Activated naive CD4-positive, alpha-beta T cell treated with anti-CD3 and anti-CD28 coated beads for 36 hours (primary cell): ENCODE data around the gene MCMBP. TPM values are rescaled to one million over a fixed set of nuclear protein-coding genes. Genes with fewer than 3 reads are reported as not detected.

Experiments
- CTCF ChIA-PET: fragments of 350-600 bp; sonication (Branson Sonifier 250); formaldehyde crosslinking; loops from one replicate; lab custom pipeline; 2021; ENCODE audit warnings: antibody characterized with exemption; lab: Charles Lee
- DNase-seq: peaks from one replicate; pipeline ENCODE4 v3.0.0-alpha.2; 2020
- H3K27ac Mint-ChIP-seq: one replicate; pipeline ENCODE4 v1.8.0; 2021; ENCODE audit warnings: mild to moderate bottlenecking, mixed read lengths
- H3K27me3 Mint-ChIP-seq: one replicate; pipeline ENCODE4 v1.8.0; 2021; ENCODE audit warnings: low read depth, mixed read lengths
- H3K36me3 Mint-ChIP-seq: one replicate; pipeline ENCODE4 v1.8.0; 2021; ENCODE audit warnings: low read depth, mixed read lengths
- H3K4me1 Mint-ChIP-seq: one replicate; pipeline ENCODE4 v1.8.0; 2021; ENCODE audit warnings: low read depth, mixed read lengths
- H3K4me3 Mint-ChIP-seq: one replicate; pipeline ENCODE4 v1.8.0; 2021; ENCODE audit warnings: mild to moderate bottlenecking, moderate library complexity, mixed read lengths
- H3K9me3 Mint-ChIP-seq: one replicate; pipeline ENCODE4 v1.8.0; 2021; ENCODE audit warnings: mixed read lengths
- intact Hi-C: fragments of 100-400 bp; cut with micrococcal nuclease; formaldehyde crosslinking; loops from one replicate; pipeline ENCODE4 v1.15.1; 2023
- total RNA-seq, 2 experiments: library from RNA; stranded (reverse); gene quantifications; one replicate each; pipeline ENCODE4 v1.2.3, GENCODE V29; 2021

MCMBP gene
- total RNA-seq, 2 experiments from 2014 or later, result 76.9 to 77.7 TPM

DNA sequence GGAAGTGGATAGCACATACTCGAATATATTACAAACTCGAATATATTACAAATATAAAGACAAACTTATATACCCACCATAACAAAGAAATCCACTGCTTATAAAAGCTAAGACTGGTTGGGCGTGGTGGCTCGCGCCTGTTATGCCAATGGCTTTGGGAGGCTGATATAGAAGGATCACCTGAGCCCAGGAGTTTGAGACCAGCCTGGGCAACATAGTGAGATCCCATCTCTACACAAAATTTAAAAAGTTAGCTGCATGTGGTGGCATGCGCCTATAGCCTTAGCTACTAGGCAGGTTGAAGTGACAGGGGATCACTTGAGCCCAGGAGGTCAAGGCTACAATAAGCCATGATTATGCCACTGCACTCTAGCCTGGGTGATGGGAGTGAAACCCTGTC lies 20.4 kb downstream of the MCMBP start:
- CTCF ChIA-PET, result no interaction called here
- Mint-ChIP-seq H3K27me3 (no peaks in the 10 kb centered on the region), H3K4me1 (no peaks in the 10 kb centered on the region), H3K27ac (no peak overlapping the region), H3K36me3 (peaks cover 34% of the 10 kb centered on the region), H3K4me3 (no peak overlapping the region), H3K9me3 (no peaks in the 10 kb centered on the region)
- intact Hi-C loops, result loop anchor here (10.0 kb wide), 2 partner anchors 483 to 657 kb away; no protein-coding TSS in a partner anchor
- no peak for DNase-seq

DNA sequence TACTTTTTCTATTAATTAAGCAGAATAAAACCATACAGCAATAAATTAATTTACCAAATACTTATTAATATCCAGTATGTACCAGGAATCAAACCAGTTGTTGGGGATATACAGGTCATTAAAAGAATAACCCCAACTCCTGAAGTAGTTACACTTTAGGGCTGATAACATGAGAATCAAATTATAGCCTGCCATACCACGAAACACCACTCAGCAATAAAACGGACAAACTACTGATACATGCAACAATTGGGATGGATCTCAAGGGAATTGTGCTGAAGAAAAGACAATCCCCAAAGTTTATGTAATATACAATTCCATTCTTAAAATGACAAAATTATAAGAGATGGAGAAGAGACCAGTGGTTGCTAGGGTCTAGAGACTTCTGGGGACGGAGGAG lies 22.7 kb downstream of the MCMBP start:
- Mint-ChIP-seq H3K27me3 (no peaks in the 10 kb centered on the region), H3K36me3 (peaks cover 37% of the 10 kb centered on the region), H3K27ac (no peak overlapping the region), H3K9me3 (no peaks in the 10 kb centered on the region), H3K4me3 (no peak overlapping the region), H3K4me1 (peaks cover 2% of the 10 kb centered on the region)
- intact Hi-C loops, result loop anchor here (10.0 kb wide), 2 partner anchors 485 to 655 kb away; no protein-coding TSS in a partner anchor
- no peak for DNase-seq
- CTCF ChIA-PET, result interaction anchor here (0.8 to 1.5 kb wide), 2 partner anchors 8 to 10 kb away, joined by 3 to 6 read pairs; no protein-coding TSS in a partner anchor

DNA sequence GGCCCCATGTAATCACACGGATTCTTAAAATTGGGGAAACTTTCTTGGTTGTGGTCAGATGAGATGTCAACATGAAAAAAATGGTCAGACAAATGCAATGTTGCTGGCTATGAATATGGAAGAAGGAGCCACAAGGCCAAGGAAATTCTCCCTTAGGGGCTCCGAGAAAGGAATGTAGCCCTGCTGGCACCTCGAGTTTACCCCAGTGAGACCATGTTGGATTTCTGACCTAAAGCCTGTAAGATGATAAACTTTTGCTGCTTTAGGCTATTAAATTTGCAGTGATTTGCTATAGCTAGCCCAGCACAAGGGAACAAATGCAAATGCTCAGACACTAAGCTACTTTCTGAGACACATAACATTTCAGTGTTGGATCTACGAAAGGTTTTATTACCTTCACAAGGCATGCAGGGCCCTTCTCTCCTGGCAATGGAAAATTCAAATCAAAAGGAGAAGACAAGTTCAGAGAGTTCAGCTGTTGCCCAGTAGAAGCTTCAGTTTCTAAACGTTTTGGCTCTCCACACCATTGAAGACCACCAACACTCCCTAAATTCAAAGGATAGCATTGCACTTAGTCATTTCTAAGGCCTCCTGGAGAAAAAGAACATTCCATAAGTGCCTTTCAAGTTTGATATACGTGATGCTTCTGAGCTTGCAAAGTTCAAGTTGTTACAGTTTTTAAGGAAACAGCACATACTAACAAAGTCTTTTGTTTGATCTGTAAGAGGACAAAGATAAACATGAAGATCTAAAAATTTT lies 23.4 kb downstream of the MCMBP start:
- intact Hi-C loops, result no loop called here
- no peaks in the 10 kb centered on the region for H3K9me3 Mint-ChIP-seq
- peaks cover 42% of the 10 kb centered on the region for H3K36me3 Mint-ChIP-seq
- no peak overlapping the region for H3K27ac Mint-ChIP-seq
- no peaks in the 10 kb centered on the region for H3K27me3 Mint-ChIP-seq
- DNase-seq, result no peak
- CTCF ChIA-PET, result interaction anchor here (0.8 to 1.5 kb wide), 2 partner anchors 9 to 10 kb away, joined by 3 to 6 read pairs; no protein-coding TSS in a partner anchor
- H3K4me1 Mint-ChIP-seq, result peaks cover 2% of the 10 kb centered on the region
- H3K4me3 Mint-ChIP-seq, result no peak overlapping the region

DNA sequence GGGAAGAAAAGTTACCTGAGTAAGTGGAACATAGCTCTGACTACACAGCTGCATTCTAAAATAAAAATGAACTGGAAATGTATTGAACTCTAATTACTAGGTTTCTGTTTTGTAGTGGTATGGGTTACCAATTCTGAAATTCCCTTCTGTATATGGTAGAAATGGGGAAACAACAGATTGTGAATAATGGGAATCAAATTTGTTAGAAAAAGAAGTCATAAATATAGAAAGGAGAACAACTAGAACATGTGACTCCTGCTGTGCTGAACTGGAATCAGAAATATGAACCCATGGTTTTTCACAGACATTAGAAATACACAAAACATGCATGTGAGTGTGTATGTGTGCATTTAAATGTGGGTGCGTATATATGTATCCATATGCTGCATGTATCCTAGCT lies 27.0 kb downstream of the MCMBP start:
- intact Hi-C loops, result no loop called here
- Mint-ChIP-seq H3K4me3 (no peak overlapping the region), H3K27ac (no peak overlapping the region), H3K36me3 (peaks cover 50% of the 10 kb centered on the region), H3K9me3 (no peaks in the 10 kb centered on the region), H3K4me1 (peaks cover 2% of the 10 kb centered on the region), H3K27me3 (no peaks in the 10 kb centered on the region)
- CTCF ChIA-PET, result interaction anchor here (1.2 to 1.3 kb wide), 2 partner anchors 13 to 95 kb away, joined by 3 read pairs; no protein-coding TSS in a partner anchor
- no peak for DNase-seq

DNA sequence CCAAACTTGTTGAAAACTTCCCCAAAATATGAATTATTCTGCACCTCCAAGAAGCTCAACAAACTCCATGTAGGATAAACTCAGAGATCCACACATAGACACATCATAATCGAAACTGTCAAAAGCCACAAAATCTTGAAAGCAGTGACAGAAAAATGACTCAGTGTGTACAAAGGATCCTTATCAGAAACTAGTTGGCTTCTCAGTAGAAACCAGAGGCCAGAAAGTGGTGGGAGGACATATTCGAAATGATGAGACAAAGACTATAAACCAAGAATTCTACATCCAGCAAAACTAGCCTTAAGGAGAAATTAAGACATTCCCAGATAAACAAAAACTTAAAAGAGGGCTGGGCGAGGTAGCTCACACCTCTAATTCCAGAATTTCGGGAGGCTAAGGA lies 38.5 kb downstream of the MCMBP start:
- CTCF ChIA-PET, result interaction anchor here (0.6 to 1.3 kb wide), 2 partner anchors 26 to 148 kb away, joined by 4 to 6 read pairs; no protein-coding TSS in a partner anchor
- peak; percentile 18 for DNase-seq
- Mint-ChIP-seq H3K27me3 (no peaks in the 10 kb centered on the region), H3K36me3 (peaks cover 57% of the 10 kb centered on the region), H3K4me3 (no peak overlapping the region), H3K4me1 (peaks cover 23% of the 10 kb centered on the region), H3K27ac (peak overlapping the region; percentile 46), H3K9me3 (peaks cover 3% of the 10 kb centered on the region)
- intact Hi-C loops, result loop anchor here (1.0 kb wide), 1 partner anchor 148 kb away; no protein-coding TSS in a partner anchor

DNA sequence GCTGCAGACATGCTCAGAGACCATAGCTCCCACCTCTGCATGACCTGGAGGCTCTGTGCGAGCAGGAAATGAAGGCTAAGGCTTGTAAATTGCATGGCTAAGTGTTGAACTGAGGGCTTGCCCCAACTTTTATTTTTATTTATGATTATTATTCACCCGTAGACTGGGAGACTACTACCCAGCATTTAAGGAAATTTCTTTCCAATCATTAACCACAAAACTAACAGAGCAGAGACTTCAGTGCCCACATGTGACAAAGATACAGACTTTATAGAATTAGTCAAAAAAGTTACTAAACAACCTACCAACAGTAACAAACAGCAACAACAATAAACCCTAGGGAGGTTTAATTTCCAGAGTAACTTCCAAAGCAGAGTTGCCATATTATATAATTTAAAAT lies 39.7 kb downstream of the MCMBP start:
- H3K36me3 Mint-ChIP-seq, result peaks cover 58% of the 10 kb centered on the region
- H3K4me1 Mint-ChIP-seq, result peaks cover 23% of the 10 kb centered on the region
- no peak overlapping the region for H3K4me3 Mint-ChIP-seq
- no peak overlapping the region for H3K27ac Mint-ChIP-seq
- peaks cover 3% of the 10 kb centered on the region for H3K9me3 Mint-ChIP-seq
- intact Hi-C loops, result no loop called here
- no peaks in the 10 kb centered on the region for H3K27me3 Mint-ChIP-seq
- DNase-seq, result no peak
- CTCF ChIA-PET, result interaction anchor here (1.5 kb wide), 1 partner anchor 83 kb away, joined by 6 read pairs; no protein-coding TSS in a partner anchor

DNA sequence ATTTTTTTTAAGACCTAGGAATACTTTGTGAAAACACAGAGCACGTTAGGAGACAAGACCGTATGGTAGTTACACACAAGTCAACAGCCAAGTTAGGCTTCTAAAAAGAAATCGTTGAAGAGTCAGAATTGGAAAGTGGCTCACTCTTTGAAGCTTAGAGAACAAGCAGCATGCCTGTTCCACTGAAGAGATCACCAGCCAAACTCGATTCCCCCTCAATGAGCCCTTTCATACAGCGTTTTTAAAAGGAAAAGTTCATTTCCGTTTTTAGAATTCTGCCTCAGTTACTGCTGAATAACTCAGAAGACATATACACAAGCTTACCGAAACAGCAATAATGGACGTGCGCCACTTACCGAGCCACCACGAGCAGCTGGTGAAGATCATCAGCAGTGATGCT lies 41.0 kb downstream of the MCMBP start:
- Mint-ChIP-seq H3K4me3 (no peak overlapping the region), H3K36me3 (peaks cover 52% of the 10 kb centered on the region), H3K4me1 (peaks cover 17% of the 10 kb centered on the region), H3K27me3 (no peaks in the 10 kb centered on the region), H3K9me3 (peaks cover 3% of the 10 kb centered on the region), H3K27ac (no peak overlapping the region)
- intact Hi-C loops, result no loop called here
- CTCF ChIA-PET, result interaction anchor here (1.0 to 1.5 kb wide), 3 partner anchors 9 to 144 kb away, joined by 4 to 6 read pairs (median 4); no protein-coding TSS in a partner anchor
- DNase-seq, result no peak

DNA sequence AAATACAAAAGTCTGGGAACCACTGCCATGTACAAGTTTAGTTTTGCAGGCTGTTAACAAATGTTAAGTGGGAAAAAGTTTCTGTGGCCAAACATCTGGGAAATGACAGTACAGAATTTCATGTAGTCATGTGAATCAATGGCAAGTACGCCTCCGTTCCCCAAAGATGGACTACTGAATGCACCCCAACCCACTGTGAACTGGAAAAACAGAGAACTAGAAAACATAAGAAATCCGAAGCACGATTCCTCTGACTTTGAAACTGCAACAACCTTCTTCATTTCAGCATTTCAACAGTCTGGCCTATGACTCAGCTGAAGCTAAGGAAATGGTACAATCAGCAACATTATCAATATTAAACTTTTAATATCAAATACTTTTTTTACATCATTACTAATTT lies 41.8 kb downstream of the MCMBP start:
- H3K36me3 Mint-ChIP-seq, result peaks cover 51% of the 10 kb centered on the region
- no peak overlapping the region for H3K4me3 Mint-ChIP-seq
- peaks cover 14% of the 10 kb centered on the region for H3K4me1 Mint-ChIP-seq
- intact Hi-C loops, result no loop called here
- no peak for DNase-seq
- H3K27me3 Mint-ChIP-seq, result no peaks in the 10 kb centered on the region
- H3K9me3 Mint-ChIP-seq, result peaks cover 3% of the 10 kb centered on the region
- CTCF ChIA-PET, result interaction anchor here (1.0 to 1.6 kb wide), 3 partner anchors 9 to 144 kb away, joined by 4 read pairs; no protein-coding TSS in a partner anchor
- H3K27ac Mint-ChIP-seq, result peak overlapping the region; percentile 56

DNA sequence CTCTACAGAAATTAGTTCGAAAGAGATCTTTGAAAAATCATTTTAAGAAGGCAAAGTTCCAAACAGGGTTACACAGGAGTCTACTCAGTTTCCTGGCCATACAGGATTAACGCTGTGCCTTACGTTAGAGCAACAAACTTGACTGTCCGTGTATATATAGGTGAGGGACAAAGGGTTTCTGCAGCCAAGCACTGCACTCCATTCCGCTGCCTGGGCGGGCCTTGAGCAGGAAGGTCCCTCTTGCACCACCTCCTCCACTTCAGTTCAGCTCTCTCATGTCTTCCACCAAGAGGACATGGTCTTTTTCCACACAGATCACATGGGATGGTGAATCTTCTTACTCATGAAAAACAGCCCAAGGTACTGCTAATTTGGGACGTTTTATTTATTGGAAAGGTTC lies 43.2 kb downstream of the MCMBP start:
- Mint-ChIP-seq H3K27me3 (no peaks in the 10 kb centered on the region), H3K36me3 (peaks cover 43% of the 10 kb centered on the region), H3K27ac (no peak overlapping the region), H3K4me3 (no peak overlapping the region), H3K9me3 (peaks cover 3% of the 10 kb centered on the region), H3K4me1 (peaks cover 9% of the 10 kb centered on the region)
- intact Hi-C loops, result no loop called here
- CTCF ChIA-PET, result interaction anchor here (1.5 to 1.6 kb wide), 2 partner anchors 30 to 221 kb away, joined by 4 to 6 read pairs; no protein-coding TSS in a partner anchor
- DNase-seq, result no peak

DNA sequence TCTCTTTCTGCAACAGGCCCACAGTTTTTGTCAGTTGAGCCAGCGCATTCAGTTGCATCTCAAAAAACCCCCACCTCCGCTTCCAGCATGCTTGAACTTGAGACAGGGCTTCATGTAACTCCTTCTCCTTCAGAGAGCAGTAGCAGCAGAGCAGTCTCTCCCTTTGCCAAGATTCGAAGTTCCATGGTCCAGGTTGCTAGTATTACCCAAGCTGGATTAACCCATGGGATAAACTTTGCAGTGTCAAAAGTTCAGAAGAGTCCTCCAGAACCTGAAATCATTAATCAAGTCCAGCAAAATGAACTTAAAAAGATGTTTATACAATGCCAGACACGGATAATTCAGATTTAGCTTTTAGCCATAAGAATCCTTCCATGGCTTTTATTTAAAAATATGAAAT lies 45.2 kb downstream of the MCMBP start:
- H3K27me3 Mint-ChIP-seq, result no peaks in the 10 kb centered on the region
- CTCF ChIA-PET, result no interaction called here
- intact Hi-C loops, result no loop called here
- H3K4me1 Mint-ChIP-seq, result no peaks in the 10 kb centered on the region
- peaks cover 32% of the 10 kb centered on the region for H3K36me3 Mint-ChIP-seq
- H3K4me3 Mint-ChIP-seq, result no peak overlapping the region
- no peak for DNase-seq
- H3K9me3 Mint-ChIP-seq, result no peaks in the 10 kb centered on the region
- H3K27ac Mint-ChIP-seq, result peak overlapping the region; percentile 63

DNA sequence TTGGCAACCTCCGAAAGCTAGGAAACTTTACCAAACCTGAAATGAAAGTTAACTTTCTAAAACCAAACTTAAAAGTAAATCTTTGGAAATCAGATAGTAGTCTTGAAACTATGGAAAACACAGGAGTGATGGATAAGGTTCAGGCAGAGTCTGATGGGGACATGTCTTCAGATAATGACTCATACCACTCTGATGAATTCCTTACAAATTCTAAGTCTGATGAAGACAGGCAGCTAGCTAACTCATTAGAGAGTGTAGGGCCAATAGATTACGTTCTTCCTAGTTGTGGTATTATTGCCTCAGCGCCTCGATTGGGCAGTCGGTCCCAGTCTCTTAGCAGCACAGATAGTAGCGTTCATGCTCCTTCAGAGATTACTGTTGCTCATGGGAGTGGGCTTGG lies 45.9 kb downstream of the MCMBP start:
- CTCF ChIA-PET, result no interaction called here
- no peaks in the 10 kb centered on the region for H3K9me3 Mint-ChIP-seq
- H3K4me3 Mint-ChIP-seq, result no peak overlapping the region
- no peaks in the 10 kb centered on the region for H3K27me3 Mint-ChIP-seq
- H3K36me3 Mint-ChIP-seq, result peaks cover 25% of the 10 kb centered on the region
- DNase-seq, result no peak
- peak overlapping the region; percentile 63 for H3K27ac Mint-ChIP-seq
- H3K4me1 Mint-ChIP-seq, result no peaks in the 10 kb centered on the region
- intact Hi-C loops, result no loop called here

DNA sequence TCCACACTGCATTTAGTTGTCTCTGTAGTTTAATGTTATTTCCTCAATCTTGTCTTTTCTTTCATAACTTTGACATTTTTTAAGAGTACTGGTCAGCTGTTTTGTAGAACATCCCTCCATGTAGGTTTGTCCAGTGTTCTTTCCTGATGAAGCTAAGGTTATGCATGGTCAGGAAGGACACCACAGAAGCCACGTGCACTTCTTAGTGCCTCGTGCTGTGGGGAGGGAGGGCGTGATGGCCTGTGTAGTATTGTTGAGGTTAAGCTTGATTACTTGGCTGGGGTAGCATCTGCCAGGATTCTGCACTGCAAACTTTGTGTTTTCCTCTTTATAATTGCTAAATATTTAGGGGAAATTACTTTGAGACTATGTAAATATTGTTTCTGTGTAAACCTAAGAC lies 48.3 kb downstream of the MCMBP start:
- CTCF ChIA-PET, result no interaction called here
- H3K4me1 Mint-ChIP-seq, result no peaks in the 10 kb centered on the region
- peaks cover 17% of the 10 kb centered on the region for H3K36me3 Mint-ChIP-seq
- no peaks in the 10 kb centered on the region for H3K27me3 Mint-ChIP-seq
- no peak overlapping the region for H3K27ac Mint-ChIP-seq
- H3K9me3 Mint-ChIP-seq, result no peaks in the 10 kb centered on the region
- no peak for DNase-seq
- no peak overlapping the region for H3K4me3 Mint-ChIP-seq
- intact Hi-C loops, result no loop called here
